HT-29 (cell line): ENCODE measurements around the gene RBM27. TPM values are rescaled to one million over a fixed set of nuclear protein-coding genes. Genes with fewer than 3 reads are reported as not detected.
"Not testable (repeated sequence)": the region's sequence is repeated elsewhere in the genome, so short reads cannot be mapped to it uniquely, and the experiment has no call there.

Experiments used
- DNase-seq: peaks from one replicate; pipeline ENCODE4 v3.0.0-alpha.2; 2015; ENCODE audit warnings: low spot score
- small RNA-seq: library from RNA; depleted of rRNA; stranded (forward); fragments of <200 nt; gene quantifications from one replicate; pipeline ENCODE3, GENCODE V24; 2014
- total RNA-seq: library from RNA; depleted of rRNA; stranded (reverse); fragments of >200 nt; shearing (Covaris generic); gene quantifications from 2 replicates; pipeline ENCODE4 v1.2.3, GENCODE V29; 2014; rRNA removed

RBM27 gene
- total RNA-seq, 1 experiment from 2014 or later, result 10.1 TPM

GRCh38 chr5:146208916-146209522 is 5.6 kb downstream of the RBM27 start:
- DNase-seq, result peak; percentile 13

GRCh38 chr5:146209714-146210113 is 6.3 kb downstream of the RBM27 start:
- DNase-seq, result no peak

GRCh38 chr5:146210810-146211209 is 7.4 kb downstream of the RBM27 start:
- DNase-seq, result not testable (repeated sequence)

- DNase-seq, result peak; percentile 54
These were observed 9.9 kb downstream of the RBM27 start for GRCh38 chr5:146213210-146213826.

- DNase-seq, result not testable (repeated sequence)
These were observed 11.5 kb downstream of the RBM27 start for GRCh38 chr5:146214881-146215280.

GRCh38 chr5:146218168-146218567 is 14.8 kb downstream of the RBM27 start:
- DNase-seq, result no peak

- no peak for DNase-seq
These were observed 15.8 kb downstream of the RBM27 start for GRCh38 chr5:146219243-146219642.

GRCh38 chr5:146221234-146221633 is 17.8 kb downstream of the RBM27 start:
- no peak for DNase-seq

- no peak for DNase-seq
These were observed 18.6 kb downstream of the RBM27 start for GRCh38 chr5:146222005-146222404.

GRCh38 chr5:146223179-146223578 is 19.8 kb downstream of the RBM27 start:
- DNase-seq, result no peak

GRCh38 chr5:146229222-146229621 is 25.8 kb downstream of the RBM27 start:
- no peak for DNase-seq

GRCh38 chr5:146232223-146232622 is 28.8 kb downstream of the RBM27 start:
- no peak for DNase-seq

GRCh38 chr5:146233441-146233840 is 30.0 kb downstream of the RBM27 start:
- DNase-seq, result no peak

- DNase-seq, result no peak
These were observed 35.6 kb downstream of the RBM27 start for GRCh38 chr5:146238973-146239372.

GRCh38 chr5:146240951-146241350 is 37.5 kb downstream of the RBM27 start:
- no peak for DNase-seq

GRCh38 chr5:146243247-146243646 is 39.8 kb downstream of the RBM27 start:
- no peak for DNase-seq

- DNase-seq, result no peak
These were observed 45.2 kb downstream of the RBM27 start for GRCh38 chr5:146248561-146248960.

- DNase-seq, result no peak
These were observed 46.4 kb downstream of the RBM27 start for GRCh38 chr5:146249801-146250200.

Small RNA genes lying within 50 kb of the gene (small RNA-seq; reads per million reads assigned to genes)
- gene RNU7-180P, result not detected

Other genes with a start within 250 kb of the RBM27 start
- not detected in 2 replicates for gene PLAC8L1, start 98.0 kb upstream of the RBM27 start, total RNA-seq
- 57.6 and 64.7 TPM in 2 replicates for gene LARS1, start 21.0 kb upstream of the RBM27 start, total RNA-seq
- gene POU4F3, start 135.2 kb downstream of the RBM27 start, total RNA-seq, result 0.16 TPM in 1 of 2 replicates, not detected in the other
- gene TCERG1, start 243.7 kb downstream of the RBM27 start, total RNA-seq, result 51.4 and 58.4 TPM in 2 replicates